Measurements from ENCODE around the gene GNA12.

Gene GNA12

DNA sequence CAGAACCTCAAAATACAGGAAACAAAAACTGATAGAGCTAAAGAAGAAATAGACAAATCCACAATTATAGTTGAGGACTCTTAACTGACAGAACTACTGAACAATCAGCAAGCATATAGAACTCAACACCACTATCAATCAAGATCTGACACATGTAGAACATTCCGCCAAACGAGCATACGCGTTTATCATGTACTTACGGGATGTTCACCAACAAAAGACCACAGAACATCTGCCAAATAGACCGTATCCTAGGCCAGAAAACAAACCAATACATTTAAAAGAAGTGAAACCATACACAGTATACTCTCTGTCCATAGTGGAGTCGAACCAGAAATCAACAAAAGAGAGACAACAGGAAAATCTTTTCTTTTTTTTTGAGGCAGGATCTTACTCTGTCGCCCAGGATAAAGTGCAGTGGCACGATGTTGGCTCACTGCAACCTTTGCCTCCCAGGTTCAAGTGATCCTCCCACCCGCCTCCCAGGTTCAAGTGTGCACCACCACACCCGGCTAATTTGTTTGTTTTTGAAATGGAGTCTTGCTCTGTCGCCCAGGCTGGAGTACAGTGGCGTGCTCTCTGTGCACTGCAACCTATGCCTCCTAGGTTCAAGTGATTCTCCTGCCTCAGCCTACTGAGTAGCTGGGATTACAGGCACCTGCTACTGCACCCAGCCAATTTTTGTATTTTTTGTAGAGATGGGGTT, 5.1 kb downstream of the GNA12 start:
- DNase-seq (ENCODE audit: low read depth), result no peak
- TF ChIP-seq, protein P1, sequence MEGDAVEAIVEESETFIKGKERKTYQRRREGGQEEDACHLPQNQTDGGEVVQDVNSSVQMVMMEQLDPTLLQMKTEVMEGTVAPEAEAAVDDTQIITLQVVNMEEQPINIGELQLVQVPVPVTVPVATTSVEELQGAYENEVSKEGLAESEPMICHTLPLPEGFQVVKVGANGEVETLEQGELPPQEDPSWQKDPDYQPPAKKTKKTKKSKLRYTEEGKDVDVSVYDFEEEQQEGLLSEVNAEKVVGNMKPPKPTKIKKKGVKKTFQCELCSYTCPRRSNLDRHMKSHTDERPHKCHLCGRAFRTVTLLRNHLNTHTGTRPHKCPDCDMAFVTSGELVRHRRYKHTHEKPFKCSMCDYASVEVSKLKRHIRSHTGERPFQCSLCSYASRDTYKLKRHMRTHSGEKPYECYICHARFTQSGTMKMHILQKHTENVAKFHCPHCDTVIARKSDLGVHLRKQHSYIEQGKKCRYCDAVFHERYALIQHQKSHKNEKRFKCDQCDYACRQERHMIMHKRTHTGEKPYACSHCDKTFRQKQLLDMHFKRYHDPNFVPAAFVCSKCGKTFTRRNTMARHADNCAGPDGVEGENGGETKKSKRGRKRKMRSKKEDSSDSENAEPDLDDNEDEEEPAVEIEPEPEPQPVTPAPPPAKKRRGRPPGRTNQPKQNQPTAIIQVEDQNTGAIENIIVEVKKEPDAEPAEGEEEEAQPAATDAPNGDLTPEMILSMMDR (conservative IDR thresholded peaks at IDR 0.05; ENCODE audit: low read length), result no peak
- no peak overlapping the region for H3K4me3 ChIP-seq (ENCODE audit: low read length)

DNA sequence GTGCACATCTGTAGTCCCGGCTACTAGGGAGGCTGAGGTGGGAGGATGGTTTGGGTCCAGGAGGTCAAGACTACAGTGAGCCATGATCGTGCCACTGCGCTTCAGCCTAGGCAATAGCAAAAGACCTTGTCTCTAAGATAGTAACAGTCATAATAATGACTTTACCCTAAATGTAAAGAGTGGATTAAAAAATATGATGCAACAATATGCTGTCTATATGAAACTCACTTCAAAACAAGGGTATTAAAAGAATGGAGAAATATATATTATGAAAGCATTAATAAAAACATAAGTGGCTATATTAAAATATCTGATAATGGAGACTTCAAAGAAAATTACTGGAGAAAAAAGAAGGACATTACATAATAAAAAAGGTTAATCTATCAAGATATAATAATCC, 5.7 kb downstream of the GNA12 start:
- TF ChIP-seq, protein P1 (conservative IDR thresholded peaks at IDR 0.05; ENCODE audit: low read length), result no peak

DNA sequence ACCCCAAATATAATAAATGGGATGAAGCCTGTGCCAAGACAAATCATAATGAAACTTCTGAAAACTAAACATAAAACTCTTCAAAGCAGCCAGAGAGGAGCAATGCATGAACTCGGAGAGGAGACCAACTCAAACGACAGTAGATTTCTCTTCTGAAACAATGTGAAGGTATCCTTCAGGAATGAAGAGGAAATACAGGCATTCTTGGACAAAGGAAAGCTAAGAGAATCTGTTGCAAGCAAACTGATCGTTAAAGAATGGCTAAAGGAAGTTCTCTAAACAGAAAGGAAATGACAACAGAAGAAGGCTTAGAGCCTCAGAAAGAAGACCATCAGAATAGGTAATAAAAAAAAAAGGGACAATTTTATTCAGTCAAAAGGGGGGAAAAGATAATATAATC, 6.6 kb downstream of the GNA12 start:
- no peak for DNase-seq (ENCODE audit: low read depth)
- H3K4me3 ChIP-seq (ENCODE audit: low read length), result no peak overlapping the region
- TF ChIP-seq, protein P1 (conservative IDR thresholded peaks at IDR 0.05; ENCODE audit: low read length), result no peak

More for the DNA sequence above, 5.7 kb downstream of the GNA12 start:
- DNase-seq (ENCODE audit: low read depth), result no peak
- H3K4me3 ChIP-seq (ENCODE audit: low read length), result no peak overlapping the region

DNA sequence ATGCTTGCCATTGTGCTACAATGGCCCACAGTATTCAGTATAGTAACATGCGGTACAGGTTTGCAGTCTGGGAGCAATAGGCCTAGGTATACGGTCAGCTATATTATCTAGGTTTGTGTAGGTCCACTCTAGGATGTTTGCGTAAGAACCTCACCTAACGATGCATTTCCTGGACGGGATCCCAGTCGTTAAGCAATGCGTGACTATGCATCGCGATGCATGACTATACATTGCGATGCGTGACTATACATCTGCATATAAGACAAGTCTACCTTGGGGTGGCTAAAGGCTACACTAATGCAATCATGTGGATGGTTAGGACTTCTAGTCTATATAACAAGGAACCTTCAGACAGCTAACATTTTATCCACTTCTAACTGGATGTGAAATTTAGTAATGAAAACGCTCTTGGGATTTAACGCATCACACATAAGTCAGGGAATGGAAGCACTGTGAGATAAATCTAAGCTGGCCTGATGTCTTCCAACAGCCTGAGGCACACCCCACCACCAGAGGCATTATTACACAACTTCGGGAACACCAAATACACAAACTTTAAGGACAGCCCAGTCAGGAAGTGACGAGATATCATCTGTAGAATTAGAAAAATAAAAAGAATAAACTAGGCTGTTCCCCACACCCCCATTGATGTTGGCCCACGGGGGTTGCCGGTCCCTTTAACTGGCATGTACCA, 9.2 kb downstream of the GNA12 start:
- no peak overlapping the region for H3K4me3 ChIP-seq (ENCODE audit: low read length)
- DNase-seq (ENCODE audit: low read depth), result no peak
- TF ChIP-seq, protein P1 (conservative IDR thresholded peaks at IDR 0.05; ENCODE audit: low read length), result no peak

DNA sequence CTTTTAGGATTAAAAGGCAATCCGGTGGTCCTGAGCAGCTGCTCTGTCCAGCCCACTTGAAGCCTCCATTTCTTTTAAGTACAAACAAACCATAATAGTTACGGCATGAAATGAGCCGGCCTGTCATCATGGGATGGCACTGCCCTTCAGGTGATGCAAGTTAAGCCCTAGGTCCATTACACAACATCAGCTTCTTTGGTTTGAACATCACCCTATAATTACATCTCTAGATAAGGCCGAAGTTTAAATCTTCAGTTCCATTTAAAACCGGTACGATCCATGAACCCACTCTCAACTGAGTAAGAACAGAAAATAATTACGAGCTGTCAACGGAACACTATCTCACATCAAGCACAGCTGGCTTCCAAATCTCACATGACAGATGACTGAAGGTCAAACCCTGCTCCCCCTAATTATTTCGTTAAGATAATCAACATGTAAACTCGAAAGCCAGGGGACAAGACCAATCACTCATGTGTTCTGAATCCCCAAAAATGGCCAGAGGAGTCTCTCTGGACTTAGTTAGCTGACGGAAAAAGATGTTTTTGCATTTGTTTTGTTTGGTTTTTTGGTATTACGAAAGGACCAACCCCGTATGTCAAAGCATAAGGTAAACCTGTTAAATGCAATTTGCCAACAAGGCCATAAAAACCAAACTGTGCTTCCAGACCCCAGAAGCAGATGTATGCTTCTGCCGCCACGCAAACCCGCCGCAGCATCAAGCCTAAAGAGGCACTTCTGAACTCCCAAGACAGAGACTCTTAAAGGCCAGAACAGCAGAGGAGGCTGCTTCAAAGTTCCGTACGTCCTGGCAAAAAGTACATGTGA, 10.8 kb downstream of the GNA12 start:
- no peak overlapping the region for H3K4me3 ChIP-seq (ENCODE audit: low read length)
- no peak for DNase-seq (ENCODE audit: low read depth)
- TF ChIP-seq, protein P1 (conservative IDR thresholded peaks at IDR 0.05; ENCODE audit: low read length), result no peak

DNA sequence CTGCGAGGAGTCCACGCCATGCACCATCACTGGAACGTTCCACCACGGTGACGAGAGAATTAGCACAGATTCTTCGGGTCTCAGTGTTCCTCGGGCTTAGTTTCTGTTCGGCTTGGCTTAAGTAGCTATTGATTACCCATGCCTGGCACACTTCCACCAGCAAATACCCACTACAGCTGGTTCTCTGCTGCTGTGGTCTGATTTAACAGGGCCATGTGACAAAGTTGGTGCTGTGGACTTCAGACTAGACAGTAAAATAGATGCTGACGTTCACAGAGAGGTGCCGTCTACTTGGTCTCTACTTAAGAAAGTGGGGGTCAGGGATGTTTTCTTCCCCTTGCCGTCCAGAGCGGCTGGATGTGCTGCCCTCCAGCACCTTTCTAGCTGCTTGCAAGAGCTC, 11.6 kb downstream of the GNA12 start:
- no peak overlapping the region for H3K4me3 ChIP-seq (ENCODE audit: low read length)
- TF ChIP-seq, protein P1 (conservative IDR thresholded peaks at IDR 0.05; ENCODE audit: low read length), result no peak
- DNase-seq (ENCODE audit: low read depth), result no peak
